Measurements from ENCODE around the gene CLCN7.

DNA sequence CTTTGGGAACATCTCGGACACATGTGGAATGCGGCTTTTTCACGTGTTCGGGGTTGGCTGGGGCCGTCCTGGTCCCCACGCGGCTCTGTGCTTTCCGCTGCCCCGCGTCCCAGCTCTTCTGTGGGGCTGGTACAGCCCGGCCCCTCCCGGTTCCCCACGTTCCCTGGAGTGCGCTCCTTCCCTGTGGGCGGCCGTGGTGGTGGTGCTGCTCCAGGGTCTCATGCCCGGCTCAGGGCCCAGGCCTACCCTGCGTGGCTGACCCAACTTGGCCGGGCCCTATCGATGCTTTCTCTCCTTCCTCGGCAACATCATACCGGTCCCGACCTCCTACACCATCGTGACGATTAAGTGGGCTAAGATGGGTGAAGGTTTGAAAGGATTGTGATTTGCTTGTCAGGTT lies 21.6 kb upstream of the CLCN7 start:
- TF ChIP-seq, protein P1, sequence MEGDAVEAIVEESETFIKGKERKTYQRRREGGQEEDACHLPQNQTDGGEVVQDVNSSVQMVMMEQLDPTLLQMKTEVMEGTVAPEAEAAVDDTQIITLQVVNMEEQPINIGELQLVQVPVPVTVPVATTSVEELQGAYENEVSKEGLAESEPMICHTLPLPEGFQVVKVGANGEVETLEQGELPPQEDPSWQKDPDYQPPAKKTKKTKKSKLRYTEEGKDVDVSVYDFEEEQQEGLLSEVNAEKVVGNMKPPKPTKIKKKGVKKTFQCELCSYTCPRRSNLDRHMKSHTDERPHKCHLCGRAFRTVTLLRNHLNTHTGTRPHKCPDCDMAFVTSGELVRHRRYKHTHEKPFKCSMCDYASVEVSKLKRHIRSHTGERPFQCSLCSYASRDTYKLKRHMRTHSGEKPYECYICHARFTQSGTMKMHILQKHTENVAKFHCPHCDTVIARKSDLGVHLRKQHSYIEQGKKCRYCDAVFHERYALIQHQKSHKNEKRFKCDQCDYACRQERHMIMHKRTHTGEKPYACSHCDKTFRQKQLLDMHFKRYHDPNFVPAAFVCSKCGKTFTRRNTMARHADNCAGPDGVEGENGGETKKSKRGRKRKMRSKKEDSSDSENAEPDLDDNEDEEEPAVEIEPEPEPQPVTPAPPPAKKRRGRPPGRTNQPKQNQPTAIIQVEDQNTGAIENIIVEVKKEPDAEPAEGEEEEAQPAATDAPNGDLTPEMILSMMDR (IDR thresholded peaks at IDR 0.05; ENCODE audit: low read depth, low read length), result no peak
- TF ChIP-seq EZH2phosphoT487 (IDR thresholded peaks at IDR 0.05; ENCODE audit: low read depth), result no peak

All from OCI-LY3 (cell line).